Stimulated activated CD4-positive, alpha-beta T cell treated with anti-CD3 and anti-CD28 coated beads, Interleukin-4, amount 100 ng/mL, for 48 hours (primary cell): ENCODE measurements around the gene DNAJB1.
"Not testable (repeated sequence)": the region's sequence is repeated elsewhere in the genome, so short reads cannot be mapped to it uniquely, and the experiment has no call there.

Experiments
- DNase-seq, 2 donors: peaks; one replicate each; pipeline ENCODE4 v3.0.0-alpha.2; 2020; ENCODE audit warnings: low read depth in 2 of 2

Gene DNAJB1

GRCh38 chr19:14520543-14520942 is 2.3 kb upstream of the DNAJB1 start:
- DNase-seq = no peak

GRCh38 chr19:14519860-14520407 is 1.7 kb upstream of the DNAJB1 start:
- no peak for DNase-seq

DNA sequence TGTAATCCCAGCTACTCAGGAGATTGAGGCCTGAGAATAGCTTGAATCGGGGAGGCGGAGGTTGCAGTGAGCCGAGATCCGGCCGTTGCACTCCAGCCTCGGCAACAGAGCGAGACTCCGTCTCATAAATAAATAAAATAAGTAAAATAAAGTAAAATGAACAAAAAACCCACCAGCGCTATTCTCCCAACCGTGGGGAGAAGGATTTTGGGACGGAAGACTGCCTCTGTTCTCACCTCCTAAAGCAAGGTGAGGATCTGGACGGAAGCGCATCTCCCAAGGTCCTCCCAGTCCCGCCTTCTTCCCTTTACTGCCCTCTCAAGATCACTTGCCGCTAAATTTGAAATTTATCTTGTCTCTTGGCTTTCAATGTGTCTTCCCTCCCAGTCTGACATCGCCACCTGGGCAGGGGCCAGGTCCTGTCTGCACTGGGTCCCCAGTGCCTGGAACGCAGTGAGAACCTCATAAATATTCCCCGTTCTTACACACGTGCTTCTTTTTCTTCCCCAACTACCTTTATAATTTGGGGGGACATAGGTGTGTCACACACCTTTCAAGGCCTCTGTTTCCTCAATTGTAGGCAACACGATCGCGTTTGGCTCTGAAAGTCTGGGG is 1.2 kb upstream of the DNAJB1 start:
- DNase-seq = no peak

GRCh38 chr19:14517446-14517839 is 754 bp downstream of the DNAJB1 start:
- no peak for DNase-seq

GRCh38 chr19:14516746-14517438 is 1.3 kb downstream of the DNAJB1 start:
- DNase-seq = no peak

- DNase-seq = no peak
These were observed 2.1 kb downstream of the DNAJB1 start for GRCh38 chr19:14516048-14516534.

GRCh38 chr19:14515501-14516047 is 2.6 kb downstream of the DNAJB1 start:
- no peak for DNase-seq

DNA sequence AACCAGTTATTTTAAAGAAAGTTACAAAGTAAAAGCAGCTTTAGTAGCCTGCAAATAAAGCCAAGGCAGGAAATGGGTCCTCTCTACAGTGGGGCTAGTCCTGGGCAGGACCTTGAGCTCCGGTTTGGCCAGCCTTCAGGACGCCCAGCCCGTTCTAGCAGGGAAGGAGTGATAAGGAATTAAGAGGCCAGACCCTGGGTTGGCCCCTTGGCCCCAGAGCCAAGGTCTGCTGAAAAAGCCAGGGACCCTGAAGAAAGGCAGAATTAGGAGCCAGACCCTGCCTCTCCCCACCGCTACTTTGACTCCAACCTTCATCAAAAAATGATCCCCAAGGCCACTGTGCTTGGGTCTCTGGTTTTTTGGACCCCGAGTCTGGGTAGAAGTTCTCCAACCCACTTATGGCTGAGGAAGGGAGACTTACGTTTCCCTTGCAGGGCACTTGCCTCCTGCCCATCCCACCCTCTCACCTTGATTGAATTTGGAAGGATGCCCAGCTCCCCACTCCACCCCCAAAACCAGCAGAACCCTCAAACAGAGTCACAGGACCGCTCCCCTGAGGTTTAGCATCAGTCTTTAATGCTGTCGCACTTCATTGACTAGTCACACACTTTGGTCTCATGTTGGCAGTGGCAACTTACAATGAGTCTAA is 3.9 kb downstream of the DNAJB1 start:
- DNase-seq = no peak

DNA sequence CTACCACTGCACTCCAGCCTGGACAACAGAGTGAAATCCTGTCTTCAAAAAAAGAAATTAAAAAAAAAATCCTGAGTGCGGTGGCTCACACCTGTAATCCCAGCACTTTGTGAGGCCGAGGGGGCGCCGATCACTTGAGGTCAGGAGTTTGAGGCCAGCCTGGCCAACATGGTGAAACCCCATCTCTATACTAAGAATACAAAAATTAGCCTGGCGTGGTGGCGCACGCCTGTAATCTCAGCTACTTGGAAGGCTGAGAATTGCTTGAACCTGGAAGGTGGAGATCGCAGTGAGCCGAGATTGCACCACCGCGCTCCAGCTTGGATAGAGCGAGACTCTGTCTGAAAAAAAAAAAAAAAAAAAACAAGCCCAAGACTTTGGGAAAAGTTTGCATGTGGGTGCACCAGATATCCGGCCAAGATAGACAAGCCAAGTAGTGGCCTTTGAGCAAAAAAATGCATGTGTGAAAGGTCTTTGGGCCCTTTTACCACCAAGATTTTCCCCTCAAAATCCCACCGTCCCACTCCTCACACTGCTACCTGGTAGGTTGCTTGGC is 5.7 kb downstream of the DNAJB1 start:
- no peak for DNase-seq

- no peak for DNase-seq
These were observed 7.0 kb downstream of the DNAJB1 start for GRCh38 chr19:14511229-14511593.

- DNase-seq = no peak
These were observed 7.6 kb downstream of the DNAJB1 start for GRCh38 chr19:14510311-14511228.

DNA sequence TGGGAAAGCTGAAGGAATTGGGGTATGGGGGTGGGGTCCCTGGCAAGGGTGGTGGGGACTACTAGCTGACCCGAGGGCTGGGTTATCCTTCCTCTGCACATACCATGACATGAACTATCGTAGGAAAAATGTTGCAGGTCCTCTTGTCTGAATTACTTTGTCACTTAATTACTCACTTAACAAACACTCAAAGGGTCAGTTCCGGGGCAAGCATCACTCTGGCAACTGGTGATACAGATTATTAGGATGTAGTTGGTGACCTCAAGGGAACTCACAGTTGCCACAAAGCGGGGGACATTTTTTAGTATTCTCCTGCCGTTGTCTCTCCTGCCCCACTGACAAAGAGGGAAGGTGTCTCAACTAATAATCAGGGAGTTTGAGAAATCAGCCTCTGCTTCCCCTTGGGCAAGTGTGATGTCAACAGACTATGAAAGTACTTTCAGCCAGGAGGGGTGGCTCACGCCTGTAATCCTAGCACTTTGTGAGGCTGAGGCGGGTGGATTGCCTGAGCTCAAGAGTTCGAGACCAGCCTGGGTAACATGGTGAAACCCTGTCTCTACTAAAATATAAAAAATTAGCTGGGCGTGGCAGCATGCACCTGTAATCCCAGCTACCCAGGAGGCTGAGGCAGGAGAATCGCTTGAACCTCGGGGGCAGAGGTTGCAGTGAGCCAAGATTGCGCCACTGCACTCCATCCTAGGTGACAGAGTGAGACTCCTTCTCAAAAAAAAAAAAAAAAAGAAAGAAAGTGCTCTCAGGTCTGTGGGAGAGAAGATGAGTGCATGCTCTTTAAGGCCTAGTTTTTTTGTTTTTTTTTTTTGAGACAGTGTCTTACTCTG is 10.3 kb downstream of the DNAJB1 start:
- DNase-seq = no peak

- peak; percentile 63 to 79 for DNase-seq
These were observed 12.5 kb downstream of the DNAJB1 start for GRCh38 chr19:14505488-14506239.

GRCh38 chr19:14504575-14504974 is 13.6 kb downstream of the DNAJB1 start:
- not testable (repeated sequence) for DNase-seq

GRCh38 chr19:14503285-14503684 is 14.9 kb downstream of the DNAJB1 start:
- DNase-seq = no peak

DNA sequence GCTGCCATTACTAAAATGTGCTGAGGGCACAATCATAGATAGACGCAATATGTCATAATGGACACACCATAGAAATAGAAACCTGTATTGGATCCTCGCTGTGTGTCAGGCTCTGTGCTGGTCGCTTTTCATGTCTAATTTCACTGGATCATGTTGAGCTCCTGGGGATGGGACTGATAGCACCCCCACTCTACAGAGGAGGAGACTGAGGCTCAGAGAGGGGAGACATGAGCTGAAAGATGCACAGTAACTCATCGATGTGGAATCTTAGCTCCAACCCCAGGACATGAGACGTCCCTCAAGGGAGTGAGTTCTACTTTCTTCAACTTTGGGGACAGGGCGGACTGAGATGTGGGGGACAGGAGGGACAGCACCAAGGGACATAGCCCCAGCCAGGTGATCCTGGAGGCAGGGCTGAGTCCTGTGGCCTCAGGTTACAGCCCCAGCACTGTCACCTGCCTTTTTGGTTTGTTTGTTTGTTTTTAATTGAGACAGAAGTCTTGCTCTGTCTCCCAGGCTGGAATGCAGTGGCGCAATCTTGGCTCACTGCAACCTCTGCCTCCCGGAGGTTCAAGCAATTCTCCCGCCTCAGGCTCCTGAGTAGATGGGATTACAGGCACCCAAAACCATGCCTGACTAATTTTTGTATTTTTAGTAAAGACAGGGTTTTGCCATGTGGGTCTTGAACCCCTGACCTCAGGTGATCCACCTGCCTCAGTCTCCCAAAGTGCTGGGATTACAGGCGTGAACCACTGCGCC is 15.7 kb downstream of the DNAJB1 start:
- DNase-seq = no peak

DNA sequence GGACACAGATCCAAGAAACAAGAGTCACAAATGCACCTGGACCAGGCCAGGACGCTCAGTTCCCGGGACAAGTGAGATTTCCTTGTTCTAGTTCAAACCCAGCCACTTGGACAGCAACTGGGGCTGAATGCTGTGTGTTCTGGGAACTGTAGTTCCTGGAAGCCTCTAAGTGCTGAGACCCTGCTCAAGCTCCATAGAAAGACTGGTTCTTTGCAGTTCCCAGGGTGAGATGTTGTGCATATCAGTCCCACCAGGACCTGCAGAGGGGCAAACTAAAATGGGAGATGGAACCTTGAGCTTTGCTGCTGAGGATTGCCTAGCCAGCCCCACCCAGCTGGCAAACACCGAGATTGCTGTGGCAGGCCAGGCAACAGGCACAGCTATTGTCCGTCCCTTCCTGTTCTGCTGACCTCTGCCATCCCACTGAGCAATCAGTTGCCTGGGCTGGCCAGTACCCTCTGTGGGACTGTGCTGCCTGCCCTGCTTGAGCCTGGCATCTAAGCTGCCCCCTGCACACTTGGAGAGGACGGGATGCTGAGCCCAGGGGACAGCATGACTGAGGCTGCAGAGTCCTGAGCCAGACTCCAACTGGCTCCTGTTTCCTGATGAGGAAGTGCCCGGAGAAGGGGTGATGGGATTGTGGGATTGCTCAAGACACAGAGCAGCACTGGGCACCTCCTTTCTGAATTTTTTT is 20.8 kb downstream of the DNAJB1 start:
- DNase-seq = no peak

DNA sequence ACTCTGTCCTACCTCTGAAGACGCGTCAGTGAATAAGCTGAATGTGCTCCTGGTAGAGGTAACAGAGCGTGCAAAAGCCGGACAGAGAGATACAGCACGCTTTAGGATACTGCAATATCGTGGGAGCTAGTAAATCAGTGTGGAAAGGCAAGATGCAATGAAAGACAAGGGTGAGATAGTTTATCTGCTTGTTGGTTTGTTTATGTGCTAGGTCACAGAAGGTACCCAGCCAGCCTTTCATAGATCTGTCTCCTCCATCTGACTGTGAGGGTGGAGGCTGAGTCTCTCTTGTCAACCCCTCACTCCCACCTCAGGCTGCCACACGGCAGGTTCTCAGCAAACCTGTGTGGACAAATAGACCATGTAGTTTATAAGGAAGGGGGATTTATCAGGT is 21.4 kb downstream of the DNAJB1 start:
- DNase-seq = no peak
